NCI-H146 treated with DMSO at 0.1 percent for 48 hours (cell line): ENCODE results near the gene PDCD6IP.

ENCODE experiments used
- DNase-seq: peaks from one replicate; lab custom pipeline; 2025; ENCODE audit not compliant: unreplicated experiment; lab: John Stamatoyannopoulos, UW

PDCD6IP gene

DNA sequence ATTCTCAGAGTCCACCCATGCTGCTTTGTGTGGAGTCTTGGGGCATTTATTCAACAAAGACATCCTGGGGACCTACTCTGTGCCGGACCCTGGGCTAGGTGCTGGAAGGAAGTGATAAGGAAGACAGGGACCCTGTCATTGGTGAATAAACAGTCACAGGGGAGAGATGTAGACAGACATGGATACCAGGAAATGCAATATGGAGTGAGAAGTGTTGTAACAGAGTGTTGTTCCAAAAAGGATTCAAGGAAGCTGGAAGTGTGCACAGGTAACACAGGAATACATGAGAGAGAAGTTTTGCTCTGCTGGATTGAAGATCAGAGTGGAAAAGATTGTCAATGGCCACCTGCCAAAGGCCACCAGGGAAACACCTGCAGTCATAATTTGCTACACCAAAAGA, 89.0 kb downstream of the PDCD6IP start:
- DNase-seq, result no peak

DNA sequence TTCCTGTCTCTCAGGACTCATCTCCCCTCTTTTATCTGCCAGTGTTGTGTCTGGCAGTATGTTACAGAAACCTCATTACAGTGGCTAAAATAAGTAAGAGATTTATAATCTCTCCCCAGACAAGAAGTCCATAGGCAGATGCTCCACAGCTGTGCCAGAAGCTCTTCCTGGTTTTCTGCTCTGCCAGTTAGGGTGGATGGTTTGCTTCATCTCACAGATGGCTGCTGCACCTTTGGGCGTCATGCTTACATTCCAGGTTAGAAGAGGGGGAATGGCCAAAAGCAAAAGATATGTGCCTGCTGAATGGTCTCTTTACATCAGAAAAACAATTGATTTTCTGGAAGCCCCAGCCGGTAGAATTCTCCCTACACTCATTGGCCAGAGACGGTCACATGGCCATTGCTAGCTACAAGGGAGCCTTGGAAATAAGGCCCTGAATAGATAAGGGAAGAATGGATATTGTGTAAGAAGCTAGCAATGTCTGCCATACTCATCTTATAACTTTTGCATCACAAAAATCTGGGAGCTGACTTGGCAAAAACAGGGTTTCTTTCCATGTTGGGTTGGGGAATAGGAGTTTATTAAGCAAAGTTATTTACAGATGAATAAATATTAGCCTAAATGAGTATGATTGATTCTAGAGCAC, 91.1 kb downstream of the PDCD6IP start:
- no peak for DNase-seq

DNA sequence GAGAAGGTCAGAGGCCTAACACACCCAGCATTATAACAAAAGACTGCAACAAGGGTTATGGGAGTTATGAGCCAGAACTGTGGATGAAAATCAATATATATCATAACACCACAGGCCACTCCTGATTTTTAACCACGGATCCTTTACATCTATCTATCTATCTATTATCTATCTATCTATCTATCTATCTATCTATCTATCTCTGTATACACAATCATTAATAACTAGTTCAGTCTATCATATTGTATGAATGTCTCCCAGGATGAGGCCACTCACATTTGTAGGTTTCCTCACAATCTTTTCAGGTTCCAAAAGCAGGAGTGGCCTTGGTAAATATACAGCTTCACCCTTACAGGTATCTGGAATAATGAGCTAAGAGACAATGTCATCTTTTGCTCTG, 94.2 kb downstream of the PDCD6IP start:
- DNase-seq, result no peak

DNA sequence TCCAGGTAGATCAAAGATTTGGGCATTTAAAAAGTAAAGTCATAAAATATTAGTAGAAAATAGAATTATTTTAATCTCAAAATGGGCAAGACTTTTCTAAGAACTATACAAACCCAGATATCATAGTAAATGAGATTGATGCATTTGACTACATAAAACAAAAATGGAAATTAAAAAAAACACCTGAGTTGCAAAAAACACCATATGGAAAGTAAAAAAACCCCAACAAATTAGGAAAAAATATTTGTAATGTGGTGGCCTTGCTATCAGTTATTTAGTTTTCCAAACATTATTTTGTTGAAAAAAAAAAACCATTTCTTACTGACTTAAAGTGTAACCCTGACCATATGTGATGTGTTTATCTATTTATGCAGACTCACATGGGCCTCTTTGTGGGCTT, 97.2 kb downstream of the PDCD6IP start:
- DNase-seq, result no peak

DNA sequence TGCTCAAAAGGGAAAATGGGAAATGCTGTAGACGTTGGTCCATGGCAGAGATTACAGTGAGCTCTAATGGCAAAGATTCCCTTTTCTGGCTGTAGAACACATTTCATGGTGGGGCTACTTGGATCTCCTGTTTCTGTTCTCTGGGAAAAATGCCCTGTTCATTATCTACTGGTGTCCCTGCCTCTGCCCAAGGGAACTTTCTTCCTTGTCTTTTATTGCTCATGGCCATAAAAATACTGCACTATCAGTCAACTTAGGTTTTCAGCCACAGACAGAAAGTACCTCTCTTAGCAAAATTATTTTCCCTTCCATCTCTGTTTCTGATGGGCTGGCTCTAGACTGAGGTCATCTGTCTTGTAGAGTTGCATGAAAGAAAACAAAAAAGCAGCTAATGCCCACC, 98.9 kb downstream of the PDCD6IP start:
- DNase-seq, result no peak

DNA sequence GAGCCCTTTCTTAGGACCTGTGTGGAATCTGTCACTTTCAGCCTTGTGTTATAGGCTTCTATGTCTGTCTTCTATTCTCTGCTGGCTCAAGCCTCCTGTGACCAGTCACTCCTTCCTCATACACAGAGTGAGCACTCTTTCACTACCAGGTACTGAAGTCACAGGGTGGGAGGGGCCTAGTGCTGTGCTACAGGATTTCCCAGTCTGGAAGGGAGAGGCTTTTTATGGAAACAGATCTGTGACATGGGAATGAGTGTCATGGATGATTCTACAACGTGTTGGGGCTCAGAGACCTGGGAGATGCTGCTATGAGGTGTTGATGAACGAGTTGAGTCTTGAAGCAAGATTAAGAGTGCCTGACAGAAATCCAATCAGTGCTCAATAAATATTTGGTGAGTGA, 100.5 kb downstream of the PDCD6IP start:
- no peak for DNase-seq

DNA sequence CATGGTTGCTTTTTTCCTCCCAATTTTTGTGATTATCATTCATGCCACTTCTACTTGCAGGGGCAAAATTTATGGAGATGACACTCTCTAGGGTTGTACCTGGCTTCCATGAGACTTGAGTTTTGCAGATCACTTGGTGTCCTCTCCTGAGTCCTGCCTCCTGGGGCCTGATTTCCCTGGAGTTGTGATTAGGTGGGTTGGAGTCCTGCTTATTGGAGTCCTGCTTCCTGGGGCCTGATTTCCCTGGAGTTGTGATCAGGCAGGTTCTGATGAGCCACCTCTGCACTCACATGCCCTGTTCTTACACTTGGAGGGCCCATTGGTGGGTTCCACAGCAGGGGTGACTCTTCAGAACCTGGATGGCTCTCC, 102.0 kb downstream of the PDCD6IP start:
- no peak for DNase-seq

DNA sequence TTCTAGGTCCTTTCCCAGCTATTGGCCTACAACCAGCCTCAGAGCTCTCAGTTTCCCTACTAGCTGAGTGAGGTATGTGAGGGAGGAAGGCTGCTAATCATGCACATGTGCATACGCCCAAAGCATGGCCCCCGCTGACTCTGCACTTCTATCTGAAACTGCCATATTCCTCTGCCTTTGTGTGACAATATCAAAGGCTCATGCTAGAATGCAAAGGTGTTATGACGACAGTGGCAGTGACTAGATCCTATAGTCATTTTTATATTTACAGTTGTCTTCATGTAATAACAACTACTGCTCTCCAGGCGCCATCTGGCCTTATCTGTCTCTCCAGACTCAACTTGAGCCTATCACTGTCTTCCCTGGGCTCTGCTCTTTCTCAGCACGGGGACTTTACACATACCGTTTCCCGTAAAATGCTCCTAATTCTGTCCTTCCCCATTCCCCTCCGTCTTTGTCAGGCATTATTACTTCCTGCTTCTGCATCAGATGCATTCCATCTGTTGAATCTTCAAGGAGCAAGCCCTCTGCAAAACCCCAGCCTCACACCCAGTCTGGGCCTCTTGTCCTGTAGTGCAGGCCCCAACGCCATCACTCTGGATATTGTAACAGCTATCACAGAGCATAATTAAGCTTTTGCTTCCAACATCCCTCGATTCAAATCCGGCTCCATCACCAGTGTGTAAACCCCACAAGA, 102.5 kb downstream of the PDCD6IP start:
- DNase-seq, result no peak

DNA sequence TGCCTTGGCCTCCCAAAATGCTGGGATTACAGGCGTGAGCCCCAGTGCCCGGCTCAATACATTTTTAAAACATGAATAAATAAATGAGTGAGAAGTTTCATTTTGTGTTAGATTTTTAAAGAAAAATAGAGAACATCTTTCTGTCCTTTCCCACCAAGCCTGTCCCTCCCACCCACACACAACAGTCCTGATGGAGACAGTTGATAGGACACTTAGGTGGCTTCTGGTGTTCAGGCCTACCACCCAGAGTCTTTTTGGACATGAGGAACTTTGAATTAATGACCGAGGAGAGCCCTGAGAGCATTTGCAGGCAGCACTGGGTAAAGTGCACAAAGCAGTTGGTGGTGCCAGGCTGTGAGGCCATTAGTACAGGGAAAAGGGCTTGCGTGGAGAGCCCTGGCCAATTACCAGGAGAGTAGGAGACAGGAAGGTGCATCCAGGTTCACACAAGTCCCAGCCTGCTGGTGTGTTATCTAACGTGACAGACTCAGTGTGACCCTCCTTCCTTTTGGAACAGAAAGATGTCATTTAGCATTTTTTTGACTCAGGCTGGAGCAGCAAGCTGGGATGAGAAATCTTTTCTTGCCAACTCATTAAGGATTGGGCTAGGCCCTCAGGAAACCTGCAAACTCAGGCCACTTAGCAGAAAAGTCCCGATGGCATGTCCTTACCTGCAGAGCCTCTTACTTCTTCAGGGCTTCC, 103.6 kb downstream of the PDCD6IP start:
- no peak for DNase-seq

DNA sequence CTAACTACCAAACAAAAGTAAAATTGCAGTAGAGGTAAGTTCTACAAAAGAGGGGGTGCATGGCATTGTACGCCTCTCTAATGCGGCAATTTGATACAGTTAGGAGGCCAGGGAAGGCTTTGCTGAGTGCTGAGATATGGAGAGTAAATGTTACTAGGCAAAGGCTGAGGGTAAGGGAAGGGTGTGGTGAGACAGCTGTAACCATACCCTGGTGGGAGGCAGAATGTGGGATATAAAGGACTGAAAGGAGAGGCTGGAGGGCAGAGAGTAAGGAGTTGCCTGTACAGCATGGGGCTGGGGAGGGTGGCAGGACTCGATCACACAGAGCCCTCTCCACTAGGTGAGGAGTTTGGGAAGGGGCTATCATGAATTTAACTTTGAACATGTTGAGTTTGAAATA, 106.3 kb downstream of the PDCD6IP start:
- no peak for DNase-seq

DNA sequence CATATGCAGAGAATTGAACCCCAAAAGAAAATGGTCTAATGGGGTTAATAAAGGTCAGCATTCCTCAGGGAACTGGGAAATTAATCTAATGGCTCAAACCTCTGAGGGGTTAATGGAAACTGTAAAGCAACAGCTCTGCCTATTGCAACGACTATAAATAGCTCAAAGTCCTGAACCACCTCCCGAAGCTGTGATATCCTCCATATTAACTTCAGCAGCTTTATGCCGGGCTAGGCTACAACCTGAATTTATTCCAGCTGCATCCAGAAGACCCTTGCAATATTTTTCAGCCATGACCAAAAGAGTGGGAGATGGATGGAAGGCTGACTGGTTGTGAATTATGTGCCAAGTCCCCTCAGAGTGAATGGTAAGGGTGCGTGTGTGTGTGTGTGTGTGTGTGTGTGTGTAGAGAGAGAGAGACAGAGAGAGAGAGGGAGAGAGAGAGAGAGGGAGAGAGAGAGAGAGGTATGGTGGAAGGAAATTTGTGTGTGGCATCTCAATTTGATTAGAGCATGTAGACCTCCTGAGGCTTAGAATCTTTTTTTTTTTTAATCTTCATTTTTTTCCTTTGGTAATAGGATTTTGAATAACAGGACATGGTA, 109.9 kb downstream of the PDCD6IP start:
- no peak for DNase-seq

DNA sequence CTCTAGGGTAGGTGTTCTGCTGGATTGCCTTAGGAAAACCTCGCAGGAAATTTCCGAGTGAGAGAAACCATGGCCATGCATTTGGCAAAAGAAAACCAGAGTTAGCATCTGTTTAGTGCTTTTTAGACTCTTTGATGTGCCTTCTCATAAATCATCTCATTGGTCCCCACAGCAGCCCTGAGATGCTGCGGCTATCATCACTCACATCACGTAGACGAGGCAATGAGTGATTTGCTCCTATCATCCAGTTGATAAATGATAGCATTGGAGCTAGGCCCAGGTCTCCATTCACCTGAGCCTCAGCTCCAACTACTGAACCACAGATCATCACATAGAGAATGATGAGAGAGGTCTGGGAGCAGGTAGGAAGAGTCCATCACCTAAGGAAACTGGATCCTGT, 111.1 kb downstream of the PDCD6IP start:
- no peak for DNase-seq

DNA sequence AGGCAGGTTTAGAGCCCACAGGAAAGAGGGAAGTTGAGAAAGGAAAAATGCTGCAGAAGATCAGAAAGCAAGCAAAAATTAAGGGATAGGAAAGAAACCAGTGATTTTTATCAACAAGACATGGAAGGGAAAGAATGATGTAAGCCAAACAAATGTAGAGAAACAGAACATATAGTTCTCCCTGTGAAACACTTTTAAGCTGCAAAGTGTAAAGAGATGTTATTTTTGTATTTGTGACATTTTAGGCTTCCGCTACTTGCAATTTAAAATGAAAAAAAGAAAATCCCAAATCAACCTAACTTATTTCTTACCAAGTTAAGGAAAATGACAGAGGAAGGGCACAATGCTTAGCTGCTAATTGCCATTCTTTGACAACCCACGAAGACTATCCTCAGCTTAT, 111.6 kb downstream of the PDCD6IP start:
- DNase-seq, result no peak

DNA sequence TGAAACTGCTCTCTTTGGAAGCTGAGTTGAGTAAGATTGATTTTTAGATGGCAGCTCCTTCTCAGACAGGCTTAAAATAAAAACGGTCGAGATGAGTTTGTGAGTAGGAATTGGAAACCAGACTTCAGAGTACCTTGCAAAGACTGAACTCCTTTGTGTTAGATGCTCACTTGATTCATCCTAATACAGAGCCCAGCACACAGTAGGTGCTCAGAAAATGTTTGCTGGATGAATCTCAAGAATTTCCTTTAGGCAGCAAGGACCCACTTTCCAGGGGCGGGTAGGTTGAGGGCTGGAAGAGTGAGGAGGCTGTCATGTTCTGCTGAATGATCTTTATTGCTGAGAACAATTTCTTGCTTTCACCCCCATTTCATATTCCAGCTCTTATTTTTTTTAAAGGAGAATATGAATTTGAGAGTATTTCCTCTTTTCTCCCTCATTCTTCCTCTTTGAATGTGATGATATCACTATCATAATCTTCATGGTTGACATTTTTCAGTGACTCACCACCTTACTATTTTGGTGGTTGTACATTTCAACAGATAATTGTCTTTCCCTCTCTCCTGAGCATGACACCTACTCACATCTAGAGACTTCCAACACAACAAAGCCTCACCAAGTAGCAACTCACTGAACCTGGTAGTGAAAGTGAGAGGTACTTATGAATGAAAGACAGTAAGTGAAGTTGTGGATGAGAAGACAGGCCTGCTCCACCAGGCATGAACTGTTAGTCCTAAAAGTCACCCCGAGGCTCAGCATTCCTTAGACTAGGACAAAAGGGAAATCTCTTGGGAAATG, 113.3 kb downstream of the PDCD6IP start:
- no peak for DNase-seq

DNA sequence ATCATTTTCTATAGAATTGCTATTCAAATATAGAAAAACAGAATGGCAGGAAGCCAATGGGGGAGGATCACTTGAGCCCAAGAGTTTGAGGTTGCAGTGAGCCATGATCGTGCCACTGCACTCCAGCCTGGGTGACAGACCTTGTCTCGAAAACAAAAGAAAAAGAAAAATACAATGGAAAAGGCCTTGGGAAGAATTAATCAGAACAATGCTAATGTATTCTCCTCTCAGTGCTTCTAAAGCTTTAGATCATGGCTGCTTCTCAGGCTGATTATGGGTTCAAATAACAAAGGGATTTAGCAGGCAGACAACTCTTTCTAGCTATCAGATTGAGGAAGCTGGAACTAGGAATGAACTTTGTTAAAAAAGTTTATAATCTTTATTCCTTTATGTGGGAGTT, 115.8 kb downstream of the PDCD6IP start:
- DNase-seq, result no peak

DNA sequence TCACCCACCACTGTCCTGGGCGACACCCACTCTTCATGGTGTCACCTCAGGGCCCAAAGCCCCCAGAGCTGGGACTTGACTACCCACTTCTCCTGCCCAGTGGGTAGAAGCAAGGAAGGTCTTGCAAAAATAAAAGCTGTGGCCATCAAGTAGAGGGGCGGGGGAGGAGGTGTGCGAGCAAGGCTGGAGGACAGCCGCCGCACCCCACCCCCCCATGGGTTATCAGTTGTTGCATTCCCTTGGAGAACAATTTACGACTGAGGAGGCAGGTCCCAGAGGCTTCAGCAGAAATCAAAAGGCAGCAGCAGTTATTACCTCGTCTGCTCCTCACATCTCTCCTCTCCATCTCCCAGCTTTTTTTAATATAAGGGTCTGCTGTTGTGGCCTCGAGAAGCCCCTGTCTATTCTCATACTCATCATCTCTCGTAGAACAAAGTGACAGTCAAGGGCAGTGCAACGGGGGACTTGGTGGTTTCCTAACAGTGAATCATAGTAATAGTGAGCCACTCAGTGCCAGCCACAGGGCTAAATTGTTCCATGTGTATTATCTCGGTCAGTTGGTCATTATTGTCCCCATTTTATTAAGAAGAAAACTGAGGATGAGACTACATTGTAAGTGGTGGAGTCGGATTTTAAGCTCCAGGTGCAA, 116.4 kb downstream of the PDCD6IP start:
- DNase-seq, result no peak

DNA sequence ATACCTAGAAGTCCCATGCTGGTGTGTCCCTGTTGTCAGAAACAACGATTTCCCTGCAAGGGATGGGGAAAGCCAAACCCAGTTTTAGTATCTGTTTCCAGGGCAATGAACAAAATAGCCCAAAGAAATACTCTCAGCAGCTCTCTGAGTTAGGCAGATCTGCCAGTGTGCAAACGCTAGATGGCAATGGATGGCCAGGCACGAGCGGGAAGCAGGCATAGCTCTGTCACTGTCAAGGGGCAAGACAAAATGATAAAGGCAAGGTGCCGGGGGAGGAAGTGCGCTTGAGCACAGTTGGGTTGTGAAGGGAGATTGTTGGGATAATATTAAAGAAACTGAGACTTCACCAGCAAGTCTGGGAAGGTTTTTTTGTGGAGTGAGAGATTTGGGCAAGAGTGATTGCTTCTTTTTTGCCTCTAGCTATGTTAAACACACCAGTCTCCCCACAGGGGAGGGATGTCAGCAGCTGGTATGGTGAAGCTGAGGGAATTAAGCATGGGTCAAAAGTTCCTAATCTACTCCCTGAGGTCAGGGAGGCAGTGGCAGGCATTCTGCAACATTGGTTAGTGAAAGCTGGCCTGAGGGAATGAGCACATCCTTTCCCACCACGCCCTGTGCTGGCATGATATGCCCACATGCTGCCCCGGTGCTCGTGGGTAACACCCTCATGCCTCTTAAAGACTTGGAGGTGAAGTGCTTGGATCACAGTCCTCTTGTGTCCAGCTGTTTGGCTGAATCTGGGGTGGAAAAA, 117.5 kb downstream of the PDCD6IP start:
- DNase-seq, result peak; percentile 8

DNA sequence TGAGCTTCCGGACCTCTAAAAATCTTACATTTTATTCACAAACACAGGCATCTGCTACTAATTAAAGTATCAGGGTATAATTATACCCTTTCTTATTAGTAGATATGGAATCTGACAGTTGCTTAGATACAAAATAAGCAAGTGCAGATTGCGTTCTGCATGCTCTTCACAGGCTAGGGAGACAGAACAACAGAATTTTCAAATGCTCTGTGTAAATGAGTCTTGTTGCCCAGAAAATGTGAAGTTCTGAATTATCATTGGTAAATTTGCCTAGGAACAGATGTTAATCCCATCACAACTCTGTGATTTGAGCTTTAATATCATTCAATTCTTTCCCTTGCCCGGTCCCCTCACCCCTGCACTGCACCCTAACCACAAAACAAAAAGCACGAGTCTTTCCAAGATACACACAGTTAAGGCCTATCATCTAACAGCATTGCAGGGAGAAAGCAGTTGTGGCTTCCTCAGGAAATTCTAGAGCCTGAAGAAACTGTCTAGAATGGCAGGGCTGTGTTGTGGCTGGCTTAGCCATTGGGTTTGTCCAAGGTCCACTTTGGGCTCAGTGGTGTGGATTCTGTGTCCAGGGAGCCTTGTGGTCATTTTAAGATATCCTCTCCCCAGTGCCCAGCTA, 119.8 kb downstream of the PDCD6IP start:
- DNase-seq, result no peak
